MCF 10A (cell line): ENCODE data around the gene GPR25. TPM values are rescaled to one million over a fixed set of nuclear protein-coding genes. Genes with fewer than 3 reads are reported as not detected.

Experiments
- BruUV-seq: library from RNA; stranded (reverse); fragments of 400-500 nt; replicated peaks from 2 replicates; lab custom pipeline; 2021; lab: Mats Ljungman, UMichigan
- CTCF ChIA-PET: fragments of 300-600 bp; sonication (Branson Sonifier 250); formaldehyde crosslinking; extraction: SDS; loops from one replicate; lab custom pipeline; 2021; ENCODE audit warnings: antibody characterized with exemption, inconsistent platforms; lab: Yijun Ruan, JAX
- POLR2A ChIA-PET: fragments of 300-600, 350-650 bp; sonication (Branson Sonifier 250); formaldehyde crosslinking; extraction: SDS; loops from one replicate; lab custom pipeline; 2020; ENCODE audit warnings: antibody characterized with exemption, inconsistent platforms; lab: Yijun Ruan, JAX
- DNase-seq: peaks from one replicate; pipeline ENCODE4 v3.0.0-alpha.2; 2018; ENCODE audit not compliant: unreplicated experiment
- H3K27ac Mint-ChIP-seq: one replicate; pipeline ENCODE4 v1.8.0; 2022; ENCODE audit warnings: mild to moderate bottlenecking, low read depth, mixed read lengths; ENCODE audit not compliant: unreplicated experiment
- H3K27me3 Mint-ChIP-seq: one replicate; pipeline ENCODE4 v1.8.0; 2022; ENCODE audit warnings: mixed read lengths; ENCODE audit not compliant: insufficient read depth, unreplicated experiment
- H3K36me3 Mint-ChIP-seq: one replicate; pipeline ENCODE4 v1.8.0; 2022; ENCODE audit warnings: mild to moderate bottlenecking, moderate library complexity, mixed read lengths; ENCODE audit not compliant: insufficient read depth, unreplicated experiment
- H3K4me1 Mint-ChIP-seq: one replicate; pipeline ENCODE4 v1.8.0; 2022; ENCODE audit warnings: mixed read lengths; ENCODE audit not compliant: insufficient read depth, unreplicated experiment
- H3K4me3 Mint-ChIP-seq: one replicate; pipeline ENCODE4 v1.8.0; 2022; ENCODE audit warnings: mild to moderate bottlenecking, moderate library complexity, mixed read lengths; ENCODE audit not compliant: unreplicated experiment
- H3K9me3 Mint-ChIP-seq: one replicate; pipeline ENCODE4 v1.8.0; 2022; ENCODE audit warnings: mixed read lengths; ENCODE audit not compliant: unreplicated experiment
- intact Hi-C: fragments of 100-400 bp; cut with micrococcal nuclease; formaldehyde crosslinking; loops from 2 replicates; pipeline ENCODE4 v1.14.1; 2022
- total RNA-seq: library from RNA; stranded (reverse); gene quantifications from 2 replicates; pipeline ENCODE4 v1.2.3, GENCODE V29; 2022
- TF ChIP-seq, protein P1 (sequence below): fragments of 200-600 bp; IDR thresholded peaks from one replicate; pipeline ENCODE4 v1.8.0; 2022; ENCODE audit warnings: antibody characterized with exemption, mild to moderate bottlenecking; ENCODE audit not compliant: unreplicated experiment

GPR25 gene
- total RNA-seq, 1 experiment from 2014 or later: 0.68 TPM

DNA sequence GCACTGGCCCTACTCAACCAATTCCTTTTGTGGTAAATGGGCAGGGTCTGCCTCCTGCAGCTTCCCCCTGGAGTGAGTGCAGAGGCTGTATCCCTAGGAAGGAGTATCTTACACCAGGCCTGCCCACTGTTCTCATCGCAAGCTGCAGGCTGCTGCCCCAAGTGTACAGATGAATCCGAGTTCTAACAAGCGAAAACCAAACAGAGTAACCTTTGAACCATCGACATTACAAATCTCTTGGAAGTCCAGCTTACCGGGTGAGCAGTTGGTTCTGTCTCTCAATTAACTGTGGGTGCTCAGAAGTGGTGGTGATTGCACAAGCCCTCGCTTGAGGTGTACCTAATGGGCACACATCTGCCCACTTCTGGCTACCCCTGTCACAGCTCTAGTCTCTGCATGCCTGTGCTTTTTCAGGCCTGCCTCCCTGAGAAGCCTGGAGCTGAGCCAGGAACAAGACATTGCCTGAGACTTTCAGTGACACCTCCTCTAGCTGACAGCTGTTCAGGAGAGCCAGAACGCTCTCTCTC, 44.6 kb downstream of the GPR25 start:
- Mint-ChIP-seq H3K27ac (peak overlapping the region; percentile 2), H3K4me1 (peaks cover 38% of the 10 kb centered on the region), H3K4me3 (no peak overlapping the region), H3K9me3 (no peaks in the 10 kb centered on the region), H3K27me3 (no peaks in the 10 kb centered on the region), H3K36me3 (peaks cover 31% of the 10 kb centered on the region)
- intact Hi-C loops: no loop called here
- TF ChIP-seq, protein P1, sequence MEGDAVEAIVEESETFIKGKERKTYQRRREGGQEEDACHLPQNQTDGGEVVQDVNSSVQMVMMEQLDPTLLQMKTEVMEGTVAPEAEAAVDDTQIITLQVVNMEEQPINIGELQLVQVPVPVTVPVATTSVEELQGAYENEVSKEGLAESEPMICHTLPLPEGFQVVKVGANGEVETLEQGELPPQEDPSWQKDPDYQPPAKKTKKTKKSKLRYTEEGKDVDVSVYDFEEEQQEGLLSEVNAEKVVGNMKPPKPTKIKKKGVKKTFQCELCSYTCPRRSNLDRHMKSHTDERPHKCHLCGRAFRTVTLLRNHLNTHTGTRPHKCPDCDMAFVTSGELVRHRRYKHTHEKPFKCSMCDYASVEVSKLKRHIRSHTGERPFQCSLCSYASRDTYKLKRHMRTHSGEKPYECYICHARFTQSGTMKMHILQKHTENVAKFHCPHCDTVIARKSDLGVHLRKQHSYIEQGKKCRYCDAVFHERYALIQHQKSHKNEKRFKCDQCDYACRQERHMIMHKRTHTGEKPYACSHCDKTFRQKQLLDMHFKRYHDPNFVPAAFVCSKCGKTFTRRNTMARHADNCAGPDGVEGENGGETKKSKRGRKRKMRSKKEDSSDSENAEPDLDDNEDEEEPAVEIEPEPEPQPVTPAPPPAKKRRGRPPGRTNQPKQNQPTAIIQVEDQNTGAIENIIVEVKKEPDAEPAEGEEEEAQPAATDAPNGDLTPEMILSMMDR: no peak
- no TSS peak for BruUV-seq
- ChIA-PET CTCF (interaction anchor here (0.6 to 1.8 kb wide), 19 partner anchors 11 to 531 kb away, joined by 3 to 13 read pairs (median 4); partner anchors contain the start of gene INAVA), POLR2A (interaction anchor here (0.6 to 3.1 kb wide), 11 partner anchors 11 to 248 kb away, joined by 3 to 65 read pairs (median 4); partner anchors contain the start of genes DDX59 and INAVA)
- DNase-seq: peak; percentile 98

DNA sequence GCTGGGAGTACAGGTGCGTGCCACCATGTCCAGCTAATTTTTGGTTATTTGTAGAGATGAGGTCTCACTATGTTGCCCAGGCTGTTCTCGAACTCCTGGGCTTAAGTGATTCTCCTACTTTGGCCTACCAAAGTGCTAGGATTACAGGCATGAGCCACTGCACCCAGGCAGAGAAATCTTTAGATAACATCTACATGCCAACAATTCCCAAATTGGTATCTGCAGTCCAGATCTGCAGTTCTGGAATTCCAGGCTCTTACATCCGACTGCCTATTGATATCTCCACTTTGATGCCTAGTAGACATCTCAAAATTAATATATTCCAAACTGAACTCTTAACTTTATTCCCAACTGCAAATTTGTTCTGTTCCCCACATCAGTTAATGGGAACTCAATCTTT, 45.2 kb downstream of the GPR25 start:
- ChIA-PET POLR2A (interaction anchor here (1.0 to 3.1 kb wide), 7 partner anchors 12 to 125 kb away, joined by 3 to 65 read pairs (median 6); partner anchors contain the start of gene INAVA), CTCF (interaction anchor here (0.6 to 1.8 kb wide), 15 partner anchors 12 to 531 kb away, joined by 3 to 13 read pairs (median 4); partner anchors contain the start of gene INAVA)
- no peaks in the 10 kb centered on the region for H3K9me3 Mint-ChIP-seq
- no peak overlapping the region for H3K4me3 Mint-ChIP-seq
- H3K4me1 Mint-ChIP-seq: peaks cover 34% of the 10 kb centered on the region
- DNase-seq: no peak
- TF ChIP-seq, protein P1: no peak
- H3K27ac Mint-ChIP-seq: no peak overlapping the region
- BruUV-seq: no TSS peak
- no peaks in the 10 kb centered on the region for H3K27me3 Mint-ChIP-seq
- intact Hi-C loops: no loop called here
- peaks cover 24% of the 10 kb centered on the region for H3K36me3 Mint-ChIP-seq

DNA sequence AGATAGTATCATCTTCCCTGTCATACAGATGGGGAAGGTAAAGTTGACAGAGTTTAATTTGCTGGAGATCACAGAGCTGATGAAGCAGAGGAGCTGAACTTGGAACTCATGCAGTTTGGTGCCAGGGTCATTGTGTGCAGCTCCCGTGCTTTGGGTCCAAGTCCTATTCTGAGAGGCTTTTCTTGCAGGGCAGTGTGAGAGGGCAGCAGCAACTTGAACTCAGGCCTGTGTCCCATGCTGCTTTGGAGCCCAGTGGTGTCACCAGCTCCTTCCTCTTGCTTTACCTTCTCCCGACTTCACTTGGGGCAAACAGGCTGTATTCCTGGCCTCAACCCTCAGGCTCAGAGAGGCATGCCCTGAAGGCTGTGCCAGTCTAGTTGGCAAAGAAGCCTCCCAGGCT, 46.6 kb downstream of the GPR25 start:
- peaks cover 14% of the 10 kb centered on the region for H3K36me3 Mint-ChIP-seq
- ChIA-PET POLR2A (interaction anchor here (0.9 to 1.6 kb wide), 4 partner anchors 15 to 33 kb away, joined by 3 to 11 read pairs (median 4); partner anchors contain the start of gene INAVA), CTCF (interaction anchor here (0.6 to 1.7 kb wide), 6 partner anchors 12 to 346 kb away, joined by 3 to 9 read pairs (median 6); partner anchors contain the start of gene INAVA)
- intact Hi-C loops: no loop called here
- no peaks in the 10 kb centered on the region for H3K9me3 Mint-ChIP-seq
- no peak overlapping the region for H3K27ac Mint-ChIP-seq
- BruUV-seq: no TSS peak
- TF ChIP-seq, protein P1: no peak
- H3K4me1 Mint-ChIP-seq: peaks cover 26% of the 10 kb centered on the region
- DNase-seq: no peak
- H3K27me3 Mint-ChIP-seq: no peaks in the 10 kb centered on the region
- no peak overlapping the region for H3K4me3 Mint-ChIP-seq

DNA sequence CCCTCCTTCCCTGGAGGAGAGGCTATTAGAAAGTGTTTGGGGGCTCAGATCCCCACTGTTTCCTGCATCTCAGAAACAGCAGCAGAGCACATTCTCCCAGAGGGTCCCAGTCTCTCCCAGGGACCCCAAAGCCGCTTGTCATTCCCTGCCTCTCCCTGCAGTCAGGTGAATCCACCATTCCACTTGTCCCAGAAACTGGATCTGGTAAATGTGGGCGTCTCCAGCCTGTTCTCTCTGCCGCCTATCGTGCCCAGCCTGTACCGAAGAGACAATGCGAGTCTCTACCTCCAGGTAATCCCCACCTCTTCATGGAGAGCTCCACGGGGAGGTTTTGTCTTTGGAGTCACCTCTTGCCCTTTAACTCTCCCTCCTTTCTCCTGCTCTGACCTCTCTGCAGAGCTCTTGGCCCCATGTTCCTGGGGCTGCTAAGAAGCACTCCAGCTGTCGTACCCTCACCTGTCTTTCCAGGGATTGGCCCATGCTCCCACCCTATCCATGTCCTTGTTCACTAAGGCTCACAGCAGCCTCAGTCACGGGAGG, 48.9 kb downstream of the GPR25 start:
- Mint-ChIP-seq H3K27me3 (no peaks in the 10 kb centered on the region), H3K9me3 (no peaks in the 10 kb centered on the region), H3K27ac (no peak overlapping the region), H3K4me3 (no peak overlapping the region), H3K4me1 (peaks cover 23% of the 10 kb centered on the region), H3K36me3 (peaks cover 4% of the 10 kb centered on the region)
- DNase-seq: no peak
- ChIA-PET POLR2A (interaction anchor here (0.6 to 1.2 kb wide), 3 partner anchors 10 to 368 kb away, joined by 3 read pairs; no protein-coding TSS in a partner anchor), CTCF (interaction anchor here (0.6 to 1.7 kb wide), 5 partner anchors 9 to 109 kb away, joined by 3 to 6 read pairs (median 3); no protein-coding TSS in a partner anchor)
- BruUV-seq: no TSS peak
- intact Hi-C loops: no loop called here
- TF ChIP-seq, protein P1: no peak
